ENCODE measurements around the gene EDA2R. TPM values are rescaled to one million over a fixed set of nuclear protein-coding genes. Genes with fewer than 3 reads are reported as not detected.

EDA2R gene
- total and polyA plus RNA-seq, 4 donors: 0.23 to 1.9 (median 0.39) TPM

GRCh38 chrX:66677430-66677829, 38.6 kb upstream of the EDA2R start:
- Histone ChIP-seq H3K4me3 (no peak overlapping the region), H3K4me1 (ENCODE audit: control insufficient read depth in 5 of 5, insufficient read depth in 5 of 5, low read length in 5 of 5) (no peaks in the 10 kb centered on the region), H3K9me3 (ENCODE audit: control insufficient read depth in 4 of 4, insufficient read depth in 3 of 4, low read length in 3 of 4) (no peaks in the 10 kb centered on the region), H3K27me3 (ENCODE audit: control insufficient read depth in 3 of 3, insufficient read depth in 3 of 3, low read length in 2 of 3) (no peaks in the 10 kb centered on the region), H3K36me3 (ENCODE audit: control insufficient read depth in 4 of 4, insufficient read depth in 4 of 4, low read length in 4 of 4) (no peaks in the 10 kb centered on the region), H3K27ac (ENCODE audit: low read depth in 1 of 2, low read length in 1 of 2) (no peak overlapping the region), H3K9ac (ENCODE audit: insufficient read depth in 1 of 2, low read length in 2 of 2) (no peak overlapping the region)
- ATAC-seq (ENCODE audit: insufficient read depth, low FRiP score) (no peak), DNase-seq (no peak)
- no peak for TF ChIP-seq CTCF (IDR thresholded peaks at IDR 0.05; ENCODE audit: control extremely low read depth, extremely low read depth)
- 59 to 77% methylated on average over 5 of the region's 5 CpGs for WGBS, 2 donors

GRCh38 chrX:66676990-66677389, 38.1 kb upstream of the EDA2R start:
- no peaks in the 10 kb centered on the region for H3K4me1 ChIP-seq (ENCODE audit: control insufficient read depth in 5 of 5, insufficient read depth in 5 of 5, low read length in 5 of 5)
- TF ChIP-seq CTCF (IDR thresholded peaks at IDR 0.05; ENCODE audit: control extremely low read depth, extremely low read depth): no peak
- ATAC-seq (ENCODE audit: insufficient read depth, low FRiP score) (no peak), DNase-seq (no peak)
- H3K9me3 ChIP-seq (ENCODE audit: control insufficient read depth in 4 of 4, insufficient read depth in 3 of 4, low read length in 3 of 4): no peaks in the 10 kb centered on the region
- H3K36me3 ChIP-seq (ENCODE audit: control insufficient read depth in 4 of 4, insufficient read depth in 4 of 4, low read length in 4 of 4): no peaks in the 10 kb centered on the region
- H3K27ac ChIP-seq (ENCODE audit: low read depth in 1 of 2, low read length in 1 of 2): no peak overlapping the region
- H3K9ac ChIP-seq (ENCODE audit: insufficient read depth in 1 of 2, low read length in 2 of 2): no peak overlapping the region
- no peak overlapping the region for H3K4me3 ChIP-seq
- WGBS, 2 donors: 56 to 58% methylated on average over 2 of the region's 2 CpGs
- H3K27me3 ChIP-seq (ENCODE audit: control insufficient read depth in 3 of 3, insufficient read depth in 3 of 3, low read length in 2 of 3): no peaks in the 10 kb centered on the region

GRCh38 chrX:66676413-66676812, 37.5 kb upstream of the EDA2R start:
- no peak overlapping the region for H3K9ac ChIP-seq (ENCODE audit: insufficient read depth in 1 of 2, low read length in 2 of 2)
- DNase-seq (no peak), ATAC-seq (ENCODE audit: insufficient read depth, low FRiP score) (no peak)
- no peaks in the 10 kb centered on the region for H3K36me3 ChIP-seq (ENCODE audit: control insufficient read depth in 4 of 4, insufficient read depth in 4 of 4, low read length in 4 of 4)
- H3K4me3 ChIP-seq: no peak overlapping the region
- no peaks in the 10 kb centered on the region for H3K27me3 ChIP-seq (ENCODE audit: control insufficient read depth in 3 of 3, insufficient read depth in 3 of 3, low read length in 2 of 3)
- H3K4me1 ChIP-seq (ENCODE audit: control insufficient read depth in 5 of 5, insufficient read depth in 5 of 5, low read length in 5 of 5): no peaks in the 10 kb centered on the region
- TF ChIP-seq CTCF (IDR thresholded peaks at IDR 0.05; ENCODE audit: control extremely low read depth, extremely low read depth): no peak
- H3K27ac ChIP-seq (ENCODE audit: low read depth in 1 of 2, low read length in 1 of 2): no peak overlapping the region
- H3K9me3 ChIP-seq (ENCODE audit: control insufficient read depth in 4 of 4, insufficient read depth in 3 of 4, low read length in 3 of 4): no peaks in the 10 kb centered on the region
- WGBS, 2 donors: 65 to 83% methylated on average over 1 of the region's 1 CpG

DNA sequence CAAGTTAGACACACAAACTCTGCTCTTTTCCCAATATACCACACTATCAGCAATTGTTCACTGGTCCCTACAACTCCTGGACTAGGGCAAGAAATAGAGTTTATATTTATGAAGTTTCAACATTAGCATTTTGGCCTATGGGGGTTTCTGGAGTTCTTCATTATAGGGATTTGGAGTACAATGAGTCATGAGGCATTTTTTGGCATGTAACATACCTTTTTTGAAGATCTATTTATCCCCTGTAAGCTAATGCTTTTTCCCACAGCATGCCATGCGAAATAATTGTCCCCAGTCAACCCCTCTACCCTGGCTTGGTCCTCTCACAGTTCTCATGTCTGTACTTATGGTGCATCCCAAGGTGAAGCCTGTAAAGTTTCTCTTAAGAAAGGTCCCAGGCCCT, 36.7 kb upstream of the EDA2R start:
- no peak for TF ChIP-seq CTCF (IDR thresholded peaks at IDR 0.05; ENCODE audit: control extremely low read depth, extremely low read depth)
- Histone ChIP-seq H3K4me1 (ENCODE audit: control insufficient read depth in 5 of 5, insufficient read depth in 5 of 5, low read length in 5 of 5) (no peaks in the 10 kb centered on the region), H3K9ac (ENCODE audit: insufficient read depth in 1 of 2, low read length in 2 of 2) (no peak overlapping the region), H3K4me3 (no peak overlapping the region), H3K9me3 (ENCODE audit: control insufficient read depth in 4 of 4, insufficient read depth in 3 of 4, low read length in 3 of 4) (no peaks in the 10 kb centered on the region), H3K36me3 (ENCODE audit: control insufficient read depth in 4 of 4, insufficient read depth in 4 of 4, low read length in 4 of 4) (no peaks in the 10 kb centered on the region), H3K27ac (ENCODE audit: low read depth in 1 of 2, low read length in 1 of 2) (no peak overlapping the region), H3K27me3 (ENCODE audit: control insufficient read depth in 3 of 3, insufficient read depth in 3 of 3, low read length in 2 of 3) (no peaks in the 10 kb centered on the region)
- WGBS, 2 donors: 23 to 50% methylated on average over 1 of the region's 1 CpG
- DNase-seq (no peak), ATAC-seq (ENCODE audit: insufficient read depth, low FRiP score) (no peak)
